H1 (cell line): ENCODE results near the gene MMP12. TPM values are rescaled to one million over a fixed set of nuclear protein-coding genes. Genes with fewer than 3 reads are reported as not detected.

ENCODE experiments used
- CTCF ChIA-PET: fragments of 300-600 bp; sonication (Branson Sonifier 250); formaldehyde crosslinking; loops from one replicate; lab custom pipeline; 2021; ENCODE audit not compliant: partially characterized antibody; lab: Charles Lee
- POLR2A ChIA-PET: fragments of 300-600 bp; sonication (Branson Sonifier 250); formaldehyde crosslinking; loops from one replicate; lab custom pipeline; 2021; ENCODE audit warnings: inconsistent platforms; ENCODE audit not compliant: partially characterized antibody; lab: Charles Lee
- DNase-seq, 2 experiments: peaks; one replicate each; pipeline versions ENCODE4 v3.0.0 to v3.0.0-alpha.2; 2010 to 2022; ENCODE audit warnings: low spot score in 2 of 2, low read depth in 1 of 2, mixed read lengths in 1 of 2
- FAIRE-seq: peaks from 2 replicates; lab custom pipeline; 2011; peaks lifted over from hg19 to GRCh38; lab: Jason Lieb, UNC
- H2AFZ ChIP-seq: 2 replicates; pipeline ENCODE4 v1.8.1; 2012; ENCODE audit warnings: low read length, inconsistent platforms
- H2AK5ac ChIP-seq: 2 replicates; pipeline ENCODE4 v1.6.1; 2013; ENCODE audit warnings: low read depth, low read length
- H2BK120ac ChIP-seq: replicated peaks from 2 replicates; pipeline ENCODE3; 2013; ENCODE audit warnings: low read depth, low read length, inconsistent platforms
- H2BK12ac ChIP-seq: 2 replicates; pipeline ENCODE4 v1.6.1; 2013; ENCODE audit warnings: low read depth, low read length
- H2BK15ac ChIP-seq: 2 replicates; pipeline ENCODE4 v1.6.1; 2013; ENCODE audit warnings: low read length
- H2BK20ac ChIP-seq: 2 replicates; pipeline ENCODE4 v1.6.1; 2013; ENCODE audit warnings: low read length
- H2BK5ac ChIP-seq: 2 replicates; pipeline ENCODE4 v1.6.1; 2013; ENCODE audit warnings: low read depth, low read length
- H3K14ac ChIP-seq: 2 replicates; pipeline ENCODE4 v1.6.1; 2013; ENCODE audit warnings: inconsistent platforms; ENCODE audit not compliant: insufficient read length
- H3K18ac ChIP-seq: 2 replicates; pipeline ENCODE4 v1.6.1; 2013; ENCODE audit warnings: low read length; ENCODE audit errors: extremely low read depth
- H3K23ac ChIP-seq: 2 replicates; pipeline ENCODE4 v1.6.1; 2013; ENCODE audit warnings: inconsistent platforms; ENCODE audit not compliant: insufficient read length
- H3K23me2 ChIP-seq: 2 replicates; pipeline ENCODE4 v1.6.1; 2013; ENCODE audit warnings: low read depth, low read length
- H3K27ac ChIP-seq: 2 replicates; pipeline ENCODE4 v1.6.1; 2011; ENCODE audit warnings: low read depth, low read length, inconsistent platforms
- H3K27me3 ChIP-seq, 4 experiments: replicated peaks in 1 of 4; 1 replicate in 1 of 4; 2 replicates in 3 of 4; pipeline versions ENCODE4 v1.6.1 to v1.8.1; 2011 to 2013; ENCODE audit warnings: low read length in 3 of 4, mild to moderate bottlenecking in 3 of 4, inconsistent platforms in 2 of 4, mixed read lengths in 2 of 4, moderate library complexity in 1 of 4; ENCODE audit not compliant: control insufficient read depth in 3 of 4, insufficient read depth in 3 of 4; ENCODE audit errors: extremely low read depth in 1 of 4
- H3K36me3 ChIP-seq, 4 experiments: 2 replicates each; pipeline versions ENCODE4 v1.6.1 to v1.8.1; 2011 to 2013; ENCODE audit warnings: mild to moderate bottlenecking in 4 of 4, low read length in 3 of 4, moderate library complexity in 2 of 4, control low read depth in 1 of 4, inconsistent platforms in 1 of 4; ENCODE audit not compliant: insufficient read depth in 4 of 4, control insufficient read depth in 2 of 4
- H3K4ac ChIP-seq: replicated peaks from 2 replicates; pipeline ENCODE3; 2013; ENCODE audit warnings: low read length, low read depth, mixed read lengths, inconsistent platforms; ENCODE audit not compliant: insufficient read length
- H3K4me1 ChIP-seq, 4 experiments: replicated peaks in 1 of 4; 1 replicate in 1 of 4; 2 replicates in 3 of 4; pipeline versions ENCODE4 v1.6.1 to v1.8.1; 2011 to 2013; ENCODE audit warnings: low read length in 3 of 4, inconsistent platforms in 2 of 4, mixed read lengths in 1 of 4; ENCODE audit not compliant: insufficient read depth in 4 of 4, control insufficient read depth in 3 of 4
- H3K4me2 ChIP-seq, 2 experiments: 2 replicates each; pipeline versions ENCODE4 v1.6.1 to v1.8.1; 2011 to 2013; ENCODE audit warnings: low read depth in 2 of 2, low read length in 2 of 2, control low read depth in 1 of 2, inconsistent platforms in 1 of 2, mild to moderate bottlenecking in 1 of 2; ENCODE audit not compliant: insufficient read depth in 1 of 2
- H3K4me3 ChIP-seq, 4 experiments: fragments of 200-600, 300-600 bp in 1 of 4; sonication (generic), shearing (Covaris generic), sonication (Bioruptor Twin) in 1 of 4; 2 replicates each; pipeline versions ENCODE4 v1.5.1 to v1.8.1; 2011 to 2016; ENCODE audit warnings: low read length in 4 of 4, low read depth in 3 of 4, control low read depth in 2 of 4, inconsistent platforms in 2 of 4, mild to moderate bottlenecking in 2 of 4, mixed read lengths in 1 of 4, moderate library complexity in 1 of 4; ENCODE audit not compliant: insufficient read depth in 2 of 4; ENCODE audit errors: extremely low read depth in 1 of 4
- H3K56ac ChIP-seq: replicated peaks from 2 replicates; pipeline ENCODE3; 2013; ENCODE audit warnings: low read depth, mild to moderate bottlenecking, mixed read lengths, low read length, inconsistent platforms; ENCODE audit not compliant: insufficient read length
- H3K79me1 ChIP-seq: 2 replicates; pipeline ENCODE4 v1.6.1; 2013; ENCODE audit warnings: low read depth, low read length, control low read depth
- H3K79me2 ChIP-seq, 2 experiments: 2 replicates each; pipeline versions ENCODE4 v1.6.1 to v1.8.1; 2012 to 2013; ENCODE audit warnings: low read length in 2 of 2, mild to moderate bottlenecking in 2 of 2, inconsistent platforms in 1 of 2; ENCODE audit not compliant: insufficient read depth in 2 of 2, control insufficient read depth in 1 of 2
- H3K9ac ChIP-seq, 4 experiments: replicated peaks in 1 of 4; 1 replicate in 1 of 4; 2 replicates in 3 of 4; pipeline versions ENCODE4 v1.6.1 to v1.8.1; 2011 to 2013; ENCODE audit warnings: low read depth in 3 of 4, low read length in 3 of 4, control low read depth in 2 of 4, mild to moderate bottlenecking in 2 of 4, moderate library complexity in 2 of 4, inconsistent platforms in 1 of 4; ENCODE audit errors: extremely low read depth in 1 of 4
- H3K9me3 ChIP-seq, 2 experiments: 2 replicates each; pipeline versions ENCODE4 v1.6.1 to v1.8.1; 2012 to 2013; ENCODE audit warnings: mild to moderate bottlenecking in 2 of 2, moderate library complexity in 2 of 2, control low read depth in 1 of 2, inconsistent platforms in 1 of 2, low read depth in 1 of 2, low read length in 1 of 2, mixed read lengths in 1 of 2; ENCODE audit not compliant: insufficient read depth in 2 of 2
- H4K20me1 ChIP-seq, 2 experiments: replicated peaks in 1 of 2; 2 replicates each; pipeline versions ENCODE3 to v1.8.1; 2011 to 2013; ENCODE audit warnings: inconsistent platforms in 2 of 2, low read length in 2 of 2, mild to moderate bottlenecking in 1 of 2; ENCODE audit not compliant: insufficient read depth in 2 of 2, control insufficient read depth in 1 of 2
- H4K5ac ChIP-seq: 2 replicates; pipeline ENCODE4 v1.6.1; 2013; ENCODE audit warnings: low read length, low read depth, mixed read lengths, inconsistent platforms; ENCODE audit not compliant: insufficient read length
- H4K8ac ChIP-seq: 2 replicates; pipeline ENCODE4 v1.8.0; 2013; ENCODE audit warnings: mild to moderate bottlenecking, moderate library complexity, low read length, inconsistent platforms; ENCODE audit not compliant: insufficient read depth; ENCODE audit errors: extremely low read depth
- H4K91ac ChIP-seq: replicated peaks from 2 replicates; pipeline ENCODE3; 2013; ENCODE audit warnings: low read length, mixed read lengths, inconsistent platforms; ENCODE audit not compliant: insufficient read length
- EGR1 ChIP-seq: IDR thresholded peaks from 2 replicates; pipeline ENCODE4 v1.6.1; 2011; ENCODE audit warnings: low read depth, low read length, borderline replicate concordance
- HDAC6 ChIP-seq: IDR thresholded peaks from one replicate; pipeline ENCODE4 v1.7.1; 2012; ENCODE audit warnings: low read depth, mild to moderate bottlenecking, inconsistent platforms, low read length, moderate library complexity
- NANOG ChIP-seq: IDR thresholded peaks from 2 replicates; pipeline ENCODE4 v1.6.1; 2011; ENCODE audit warnings: low read length, low read depth, mild to moderate bottlenecking, inconsistent platforms; ENCODE audit not compliant: insufficient read depth, poor library complexity, severe bottlenecking
- NRF1 ChIP-seq: IDR thresholded peaks from 2 replicates; pipeline ENCODE4 v1.6.1; 2011; ENCODE audit warnings: mild to moderate bottlenecking, low read depth, low read length, improper control_type of control experiment
- POU5F1 ChIP-seq: IDR thresholded peaks from 2 replicates; pipeline ENCODE4 v1.6.1; 2011; ENCODE audit warnings: low read depth, mild to moderate bottlenecking, low read length, moderate library complexity
- SAP30 ChIP-seq: fragments of 300-600 bp; sonication (generic); IDR thresholded peaks from 2 replicates; pipeline ENCODE4 v1.7.1; 2012; ENCODE audit warnings: low read length, moderate library complexity, mild to moderate bottlenecking, inconsistent platforms; ENCODE audit not compliant: insufficient read depth, insufficient replicate concordance
- WGBS, 2 experiments: shearing (Covaris generic) in 1 of 2; methylation state at CpG; one replicate each; pipeline versions ENCODE4 v1.1.6 to v1.1.7; 2013 to 2015; ENCODE audit warnings: low lambda C conversion rate in 2 of 2, mixed read lengths in 2 of 2, inconsistent platforms in 1 of 2, low coverage in 1 of 2, missing lambda C conversion rate in 1 of 2; ENCODE audit not compliant: insufficient replicate concordance in 2 of 2, insufficient coverage in 1 of 2, insufficient read length in 1 of 2; ENCODE audit errors: extremely low coverage in 1 of 2, missing lambda C conversion rate in 1 of 2; 5-methylcytosine and 5-hydroxymethylcytosine counted together
- polyA plus RNA-seq, 7 experiments: library from polyadenylated mRNA; depleted of rRNA in 3 of 7; stranded (reverse) in 5 of 7; unstranded in 2 of 7; fragments of >200 nt in 5 of 7; fragments of 200-250 nt in 2 of 7; gene quantifications; 1 replicate in 5 of 7; 2 replicates in 1 of 7; 4 replicates in 1 of 7; pipeline versions ENCODE4 v1.2.1 to v1.2.3, GENCODE V29; 2011 to 2013; ENCODE audit warnings: missing spikeins in 2 of 7, mixed read lengths in 2 of 7
- total RNA-seq: library from RNA; stranded (reverse); fragmentation: NEBNext Ultra II Directional; extraction: Animal tissue kit (Norgen Biotek cat#: 25700); gene quantifications from 2 replicates; pipeline ENCODE4 v1.2.1, GENCODE V29; 2021

Gene MMP12
- total and polyA plus RNA-seq, 2 of the 8 experiments (the other 6 are each of a cell fraction or from before 2014, with no cell fraction given) = not detected

DNA sequence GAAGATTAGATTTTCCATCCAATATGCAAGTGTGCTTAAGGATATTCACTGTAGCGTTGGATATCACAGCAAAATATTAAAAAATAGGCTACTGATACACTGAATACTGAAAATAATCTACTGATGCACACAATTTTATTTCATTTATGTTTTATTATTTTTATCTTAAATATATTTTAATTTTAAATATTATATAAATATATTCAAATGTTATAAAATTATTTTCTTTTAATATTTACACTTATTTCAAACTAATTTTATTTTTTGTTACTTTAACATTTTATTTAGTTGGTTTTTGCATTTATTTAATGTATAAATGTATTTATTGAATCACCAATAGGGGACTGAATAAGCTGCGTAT, 43.7 kb downstream of the MMP12 start:
- Histone ChIP-seq H2BK120ac (no peak overlapping the region), H4K5ac (no peak overlapping the region), H3K4me1 (peaks cover 0 to 7% (median 0%) of the 10 kb centered on the region in 4 experiments; a peak in 2 of 7 replicates), H4K8ac (no peak overlapping the region), H3K79me2 (no peaks in the 10 kb centered on the region), H2AFZ (no peak overlapping the region), H2BK12ac (no peak overlapping the region), H3K56ac (no peak overlapping the region), H3K4me3 (no peak overlapping the region), H2BK15ac (no peak overlapping the region), H3K79me1 (no peaks in the 10 kb centered on the region), H3K36me3 (no peaks in the 10 kb centered on the region), H3K14ac (no peak overlapping the region), H2BK5ac (no peak overlapping the region), H3K27me3 (no peaks in the 10 kb centered on the region; a peak in 2 of 7 replicates), H3K9me3 (peaks cover 0 to 2% of the 10 kb centered on the region in 2 experiments; a peak in 1 of 4 replicates), H3K27ac (no peak overlapping the region), H2BK20ac (no peak overlapping the region), H3K4ac (no peak overlapping the region), H3K18ac (no peak overlapping the region), H3K4me2 (peak overlapping the region in 1 of 2 experiments; percentile 47; a peak in 1 of 4 replicates), H3K9ac (no peak overlapping the region), H2AK5ac (no peak overlapping the region), H4K91ac (no peak overlapping the region), H3K23ac (no peak overlapping the region), H3K23me2 (no peaks in the 10 kb centered on the region), H4K20me1 (no peaks in the 10 kb centered on the region)
- WGBS, 2 experiments = 72% methylated on average over 2 of the region's 2 CpGs; no CpG with 5 or more reads in 1 of the 2 experiments
- no peak for DNase-seq
- no peak for FAIRE-seq
- CTCF ChIA-PET = interaction anchor here (0.7 to 3.1 kb wide), 18 partner anchors 11 to 247 kb away, joined by 3 to 21 read pairs (median 4); partner anchors contain the start of gene MMP10
- POLR2A ChIA-PET = no interaction called here
- TF ChIP-seq NANOG = no peak
- TF ChIP-seq HDAC6 = no peak
- TF ChIP-seq EGR1 = no peak
- no peak for TF ChIP-seq SAP30
- no peak for TF ChIP-seq NRF1
- no peak for TF ChIP-seq POU5F1
